ENCODE data around the gene IRF1.

Gene IRF1

DNA sequence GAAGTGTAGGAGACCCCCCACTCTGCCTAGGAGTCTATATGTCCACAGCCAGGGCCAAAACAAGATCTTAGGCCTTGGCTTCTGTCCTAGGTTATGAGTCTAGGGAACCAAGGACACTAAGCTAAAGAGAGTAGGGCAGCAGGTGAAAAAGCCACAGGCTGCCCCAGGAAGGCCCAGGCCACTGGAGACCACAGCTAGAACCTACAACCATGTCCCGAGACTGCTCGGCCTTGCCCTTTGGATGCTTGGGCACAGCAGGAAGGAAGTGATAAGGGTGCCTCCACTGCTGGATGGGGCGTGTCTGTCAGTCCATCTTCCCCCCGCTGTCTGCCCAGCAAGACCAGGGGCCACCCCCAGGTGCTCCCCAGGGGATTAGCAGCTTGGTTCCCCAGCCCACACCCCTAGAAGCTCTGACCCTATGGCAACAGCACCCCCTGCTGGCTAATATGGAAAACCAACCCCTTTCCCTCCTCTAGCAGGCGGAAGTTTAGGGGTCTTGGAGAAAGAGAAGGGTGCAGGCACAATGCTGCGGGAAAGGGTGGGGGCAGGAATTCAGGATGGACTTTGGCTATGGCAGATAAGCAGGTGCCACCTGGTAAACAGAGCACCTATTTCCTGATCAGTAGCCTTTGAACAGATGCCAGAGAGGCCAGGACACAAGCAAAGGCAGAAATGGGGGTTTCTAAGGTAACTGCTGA lies 10.5 kb upstream of the IRF1 start:
- peak; percentile 63 to 70 for DNase-seq

DNA sequence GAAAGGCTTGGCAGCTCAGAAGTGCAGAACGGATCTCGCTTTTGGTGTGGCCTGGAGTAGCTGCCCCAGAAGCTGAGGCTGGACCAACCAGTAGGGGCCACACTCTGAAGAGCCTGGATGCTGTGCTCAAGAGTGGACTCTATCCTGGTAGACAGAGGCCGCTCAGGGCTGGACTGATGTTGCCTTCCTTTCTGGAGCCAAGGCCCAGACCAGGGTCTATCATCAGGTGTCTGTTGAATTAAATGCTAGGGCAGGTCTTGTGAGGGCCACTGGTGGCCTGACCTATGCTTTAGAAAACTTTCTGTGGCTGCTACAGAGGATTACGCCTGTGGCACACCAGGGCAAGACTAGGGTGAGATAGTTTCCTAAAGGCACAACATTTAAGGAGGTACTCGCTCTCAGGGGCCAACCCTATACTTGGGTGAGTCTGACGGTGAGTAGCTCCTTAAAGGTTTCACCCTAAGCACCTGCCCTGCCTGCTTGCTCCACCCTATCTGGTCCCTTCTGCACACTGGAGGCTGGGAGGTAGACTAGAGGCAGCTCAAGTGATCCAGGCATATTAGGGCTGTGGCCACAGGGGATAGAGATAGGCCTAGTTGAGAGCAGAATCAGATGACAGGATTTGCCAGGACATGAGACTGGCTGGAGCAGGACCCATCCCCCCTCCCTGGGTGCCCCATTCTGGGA lies 9.8 kb upstream of the IRF1 start:
- peak in 1 of 2 experiments; percentile 2 for DNase-seq

DNA sequence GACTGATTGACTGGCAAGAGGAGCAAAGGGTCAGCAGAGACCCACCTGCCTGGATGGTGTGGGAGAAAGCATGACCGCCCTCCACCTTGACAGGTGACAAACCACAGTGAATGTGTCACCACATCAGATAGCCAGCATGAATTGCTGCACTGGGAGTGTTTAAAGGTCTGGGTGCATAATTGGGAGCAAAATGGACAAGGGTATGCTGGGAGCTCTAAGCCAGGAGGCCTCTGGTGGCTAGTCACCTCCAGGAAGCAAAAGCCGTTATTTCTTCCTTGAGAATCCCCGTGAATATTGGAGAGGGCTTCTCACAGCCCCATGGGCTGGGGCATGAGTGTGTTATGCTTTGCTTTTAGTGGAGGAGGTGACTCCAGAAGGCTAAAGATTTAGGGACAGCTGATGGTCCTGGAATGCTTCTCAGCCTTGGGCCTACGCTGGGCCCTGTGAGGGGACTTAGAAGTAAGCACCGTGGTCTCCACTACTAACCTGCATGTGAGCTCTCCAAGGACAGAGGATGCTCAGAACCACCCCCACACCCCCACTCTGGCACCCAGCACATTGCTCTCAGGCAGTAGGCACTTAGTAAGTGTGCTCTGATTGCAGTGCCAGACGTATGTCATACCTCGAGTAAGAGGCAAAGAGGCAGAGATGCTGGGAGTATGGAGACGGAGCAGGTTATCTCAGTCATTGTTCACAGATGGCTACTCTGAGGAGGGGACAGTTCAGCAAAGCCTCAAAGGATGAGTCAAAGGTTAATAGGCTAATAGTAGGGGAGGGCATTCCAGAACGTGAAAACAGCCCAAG lies 9.1 kb upstream of the IRF1 start:
- DNase-seq = peak in 1 of 2 experiments; percentile 23

DNA sequence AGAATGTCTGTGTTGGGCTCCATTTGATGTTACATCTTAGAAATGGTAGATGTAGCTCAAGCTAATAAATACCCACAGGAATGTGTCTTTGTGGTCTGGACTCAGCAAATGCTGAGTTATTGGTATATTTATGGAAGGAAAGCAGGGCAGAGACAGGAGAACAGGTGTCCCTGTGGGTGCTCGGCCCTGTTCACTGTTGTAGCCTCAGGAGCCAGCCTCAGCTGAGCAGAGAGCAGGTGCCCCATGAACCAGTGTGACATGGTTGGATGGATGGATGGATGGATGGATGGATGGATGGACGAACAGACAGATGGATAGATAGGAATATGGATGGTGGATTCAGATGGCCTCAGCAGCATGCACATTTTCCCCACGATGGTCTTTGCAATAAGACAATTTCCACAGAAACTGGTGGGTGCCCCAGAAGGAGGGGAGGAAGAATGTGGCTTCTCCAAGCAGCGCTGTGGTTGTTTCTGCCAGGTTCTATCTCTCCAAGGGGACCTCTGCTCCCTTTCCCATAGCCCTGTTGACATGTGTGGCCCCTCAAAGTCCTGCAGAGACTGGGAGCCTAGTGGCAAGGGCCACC lies 8.2 kb upstream of the IRF1 start:
- no peak for DNase-seq

DNA sequence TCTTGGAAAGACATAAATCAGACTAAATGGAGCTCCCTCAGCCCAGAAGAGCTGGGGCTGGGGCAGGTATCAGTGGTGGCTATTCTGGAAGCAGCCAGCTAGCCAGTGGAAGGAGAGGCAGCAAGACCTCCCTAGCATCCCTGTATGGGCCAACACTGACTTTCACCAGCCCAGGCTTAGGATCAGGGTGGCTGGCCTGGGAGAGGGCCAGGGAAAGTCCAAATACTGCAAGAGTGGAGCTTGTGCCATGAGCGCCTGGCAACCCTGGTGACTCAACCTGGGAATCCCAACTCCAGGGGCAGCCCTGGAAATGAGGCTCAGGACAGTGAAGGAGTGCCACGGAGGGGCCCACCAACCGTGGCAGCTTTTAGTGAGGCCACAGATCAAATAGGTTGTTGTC lies 7.6 kb upstream of the IRF1 start:
- peak in 1 of 2 experiments; percentile 2 for DNase-seq

DNA sequence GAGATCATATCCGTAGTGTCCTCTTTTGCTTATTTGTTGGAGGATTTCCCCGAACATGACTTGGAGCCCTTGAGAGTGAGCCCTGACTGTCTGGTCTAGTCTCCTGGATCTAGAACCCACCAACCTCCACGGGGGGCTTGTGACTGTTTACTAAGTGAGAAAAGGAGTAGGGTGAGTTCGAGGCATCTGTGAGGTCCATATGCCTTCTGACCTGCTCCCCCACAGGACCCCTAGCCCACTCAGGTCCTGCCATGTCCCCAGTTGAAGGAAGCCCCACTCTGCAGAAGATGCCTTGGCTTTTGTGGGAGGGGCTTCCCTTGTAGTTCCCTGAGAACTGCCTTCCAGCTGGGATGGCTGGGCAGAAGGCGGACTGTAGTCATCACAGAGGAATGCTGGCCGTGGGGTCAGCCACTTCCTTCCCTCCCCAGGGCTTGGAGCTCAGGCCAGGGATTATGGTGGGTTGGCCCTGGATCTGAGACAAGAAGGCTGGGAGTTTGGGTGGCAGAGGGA lies 7.0 kb upstream of the IRF1 start:
- peak in 1 of 2 experiments; percentile 4 for DNase-seq

DNA sequence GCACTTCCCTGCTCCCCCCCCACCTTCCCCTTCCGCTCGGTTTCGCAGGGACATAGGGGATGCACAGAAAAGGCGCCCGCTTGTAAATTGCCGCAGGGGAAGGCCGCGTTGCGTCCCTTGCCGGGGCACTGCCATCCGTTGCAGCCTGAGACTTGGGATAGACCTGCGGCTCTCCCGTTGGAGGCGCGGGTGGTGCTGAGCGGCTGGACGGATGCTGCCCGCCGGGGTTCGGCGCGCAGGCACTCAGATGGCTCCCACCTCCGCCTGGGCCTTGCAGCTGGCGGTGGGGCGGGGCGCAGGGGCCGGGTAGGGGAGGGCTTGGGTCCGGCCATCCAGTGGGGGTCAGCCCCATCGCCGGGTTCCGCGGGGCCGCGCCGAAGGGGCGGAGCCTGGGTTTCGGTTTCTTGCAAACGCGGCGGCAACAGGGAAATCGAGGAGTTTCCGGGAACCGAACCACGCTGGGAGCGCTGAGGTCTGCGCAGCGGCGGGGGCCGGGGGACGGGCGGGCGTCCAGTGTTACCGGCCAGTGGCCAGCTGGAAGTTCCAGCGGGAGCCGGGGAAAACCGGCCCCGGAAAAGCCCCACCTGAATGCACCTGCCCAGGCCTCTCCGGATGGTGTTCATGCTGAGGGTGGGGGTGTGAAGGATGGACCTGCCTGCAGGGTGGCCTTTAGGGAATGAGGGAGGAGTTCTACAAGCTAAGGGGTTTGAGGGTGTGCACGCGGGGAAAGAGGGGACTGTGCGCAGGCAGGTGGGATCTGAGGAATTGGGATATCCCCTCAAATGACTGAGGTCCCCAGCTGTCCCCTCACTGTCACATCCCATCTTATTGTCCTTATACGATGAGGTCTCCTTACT lies 6.3 kb upstream of the IRF1 start:
- DNase-seq = peak; percentile 75 to 77

DNA sequence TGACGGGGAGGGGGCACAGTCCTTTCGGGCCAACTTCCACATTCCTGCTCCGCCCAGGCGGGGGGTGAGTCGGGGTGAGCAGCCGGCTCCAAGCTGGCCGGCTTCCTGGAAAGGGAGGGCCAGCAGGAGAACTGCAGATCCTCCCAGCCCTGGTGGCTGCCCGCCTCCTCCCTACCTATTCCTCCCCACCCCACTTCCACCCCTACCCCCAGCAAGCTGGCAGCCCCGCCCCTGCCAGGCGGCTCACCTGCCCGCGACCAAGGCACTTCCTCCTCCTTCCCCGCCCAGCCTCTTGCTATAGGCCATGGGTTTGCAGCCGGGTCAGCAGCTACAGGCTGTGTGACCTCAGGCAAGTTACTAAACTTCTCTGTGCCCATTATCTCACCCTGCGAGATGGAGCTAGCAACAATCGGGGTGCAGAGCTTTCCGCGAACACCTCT lies 5.6 kb upstream of the IRF1 start:
- DNase-seq = peak; percentile 84 to 93

DNA sequence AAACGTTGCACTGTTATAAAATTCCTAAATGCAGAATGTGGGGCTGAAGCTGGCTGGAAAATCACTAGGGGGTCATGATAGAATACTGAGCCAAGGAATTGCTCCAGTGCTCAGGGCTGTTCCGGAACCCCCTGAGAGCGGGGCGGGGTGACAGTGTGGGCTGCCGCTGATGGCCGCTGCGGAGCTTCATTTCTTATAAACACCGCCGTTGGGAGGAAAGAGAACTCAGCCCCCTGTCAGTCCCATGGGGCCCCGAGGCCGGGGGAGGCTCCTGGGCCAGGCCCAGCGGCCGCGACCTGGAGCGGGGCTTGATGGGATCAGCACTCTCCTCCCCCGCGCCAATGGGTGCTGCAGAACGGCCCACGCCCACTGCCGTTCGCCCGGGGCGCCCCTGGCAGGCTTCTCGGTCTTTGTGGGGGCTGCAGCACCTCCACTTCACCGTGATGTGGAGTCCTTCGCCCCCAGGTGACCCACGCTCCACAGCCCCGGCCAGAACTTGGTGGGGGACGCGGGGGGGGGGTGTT lies 5.2 kb upstream of the IRF1 start:
- peak; percentile 81 to 91 for DNase-seq

DNA sequence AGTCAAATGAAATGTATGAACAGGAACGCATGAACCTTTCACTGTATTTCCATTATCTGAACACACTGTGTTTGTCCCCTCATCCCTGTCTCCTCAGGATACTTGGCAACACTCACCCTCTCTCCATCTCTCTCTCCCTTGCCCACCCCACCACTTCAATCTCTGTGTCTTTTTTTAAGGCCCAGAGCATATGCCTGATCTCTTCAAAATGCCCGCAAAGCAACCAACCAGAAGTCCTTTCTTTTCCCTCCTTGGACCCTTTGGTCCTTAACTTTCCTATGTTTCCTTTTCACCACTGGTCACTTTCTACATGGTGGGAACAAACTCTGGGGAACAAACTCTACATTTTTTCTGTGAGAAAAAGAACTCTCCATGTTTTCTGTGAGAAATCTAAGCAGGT lies 3.2 kb upstream of the IRF1 start:
- no peak for DNase-seq

DNA sequence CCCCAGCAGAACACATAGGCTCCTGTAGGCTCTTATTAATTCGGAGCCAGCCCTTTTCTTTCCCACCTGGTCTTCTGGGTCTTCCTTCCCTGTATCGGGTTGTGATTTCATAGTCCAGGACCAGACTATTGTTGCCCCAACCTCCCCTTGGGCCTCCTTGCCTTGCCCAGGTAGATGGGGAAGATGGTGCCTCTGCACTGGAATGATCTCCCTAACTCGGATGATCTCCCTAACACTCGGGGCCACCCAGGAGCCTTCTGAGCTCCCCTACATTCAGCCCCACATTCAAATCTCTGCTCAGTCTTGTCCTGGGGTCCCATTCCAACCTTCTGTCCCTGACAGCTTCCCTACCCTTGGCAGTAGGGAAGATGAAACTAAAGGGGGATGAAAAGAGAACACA lies 2.7 kb upstream of the IRF1 start:
- DNase-seq = no peak

DNA sequence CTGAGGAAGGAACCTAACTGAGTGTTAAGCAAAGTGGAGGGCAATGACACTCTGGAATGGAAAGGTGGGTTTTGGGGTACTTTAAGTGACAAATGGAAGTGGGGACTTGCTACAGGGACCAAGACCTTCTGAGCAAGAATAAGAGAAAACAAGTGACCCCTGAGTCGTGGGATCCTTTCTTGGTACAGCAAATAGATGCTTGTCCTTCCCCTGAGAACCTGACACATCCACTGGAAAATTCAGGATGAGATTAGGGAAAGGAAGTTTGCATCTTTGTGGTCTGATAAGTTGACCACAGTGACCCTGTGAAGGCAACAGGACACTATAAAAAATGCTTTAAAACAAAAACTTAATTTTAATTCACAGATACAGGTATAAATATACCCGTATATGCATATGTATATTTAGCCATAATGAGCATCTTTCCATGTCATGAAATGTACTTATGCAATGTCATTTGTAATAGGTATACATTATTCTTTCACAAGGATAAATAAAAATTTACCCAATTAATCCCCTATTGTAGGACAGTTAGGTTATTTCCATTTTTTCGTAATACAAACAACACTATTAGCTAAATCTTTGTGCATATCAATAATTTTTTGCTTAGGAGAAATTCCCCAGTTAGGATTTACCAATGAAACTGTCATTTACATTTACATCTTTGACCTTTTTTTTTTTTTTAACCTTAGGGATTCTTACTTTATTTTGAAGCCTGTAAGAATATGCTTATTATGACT lies 2.0 kb upstream of the IRF1 start:
- no peak for DNase-seq

DNA sequence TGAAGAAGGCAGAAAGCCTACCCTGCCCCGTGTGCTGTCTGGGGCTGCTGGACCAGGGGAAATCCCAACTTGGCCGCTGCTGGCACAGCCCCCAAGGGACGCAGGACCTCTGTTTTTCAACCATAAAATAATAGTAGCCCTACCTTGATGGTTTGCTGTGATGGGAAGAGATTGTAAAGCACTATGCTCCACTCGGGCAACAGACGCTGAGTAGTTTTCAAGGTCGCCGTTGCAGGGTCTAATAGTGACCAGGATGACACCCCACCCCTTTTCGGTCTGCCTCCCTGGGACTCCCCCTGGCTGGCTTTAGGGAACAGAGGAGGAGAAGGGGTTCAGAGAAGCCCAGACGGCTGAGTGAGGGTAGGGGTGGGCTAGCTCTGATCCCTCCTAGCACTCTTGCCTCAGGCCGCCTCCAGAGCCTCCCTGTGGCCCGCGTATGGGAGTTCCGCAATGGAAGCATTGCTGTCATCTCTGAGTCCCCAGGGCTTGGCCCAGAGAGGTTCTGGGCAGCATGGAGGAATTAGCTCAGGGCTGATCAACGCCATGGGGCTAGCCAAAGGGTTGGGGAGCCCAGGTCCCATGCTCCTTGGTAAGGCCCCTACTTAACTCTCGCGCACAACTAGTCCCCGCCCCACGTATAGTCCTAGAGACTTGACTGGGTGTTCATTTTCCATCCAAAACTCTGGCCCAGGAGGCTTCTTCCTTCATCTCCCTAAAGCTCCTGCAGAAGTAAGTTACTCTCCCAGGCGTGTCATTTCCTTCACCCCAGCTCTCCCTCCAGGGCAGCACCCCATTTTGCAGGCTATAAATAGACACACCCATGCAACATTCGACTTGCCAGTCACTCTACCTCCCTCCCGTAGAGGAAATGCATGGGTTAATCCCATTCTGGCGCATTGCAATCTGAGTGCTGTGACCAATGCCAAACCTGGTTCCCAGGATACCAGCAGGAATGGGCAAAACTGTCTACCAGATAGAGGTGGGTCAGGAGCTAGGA lies 1.1 kb upstream of the IRF1 start:
- DNase-seq = peak in 1 of 2 experiments; percentile 41

DNA sequence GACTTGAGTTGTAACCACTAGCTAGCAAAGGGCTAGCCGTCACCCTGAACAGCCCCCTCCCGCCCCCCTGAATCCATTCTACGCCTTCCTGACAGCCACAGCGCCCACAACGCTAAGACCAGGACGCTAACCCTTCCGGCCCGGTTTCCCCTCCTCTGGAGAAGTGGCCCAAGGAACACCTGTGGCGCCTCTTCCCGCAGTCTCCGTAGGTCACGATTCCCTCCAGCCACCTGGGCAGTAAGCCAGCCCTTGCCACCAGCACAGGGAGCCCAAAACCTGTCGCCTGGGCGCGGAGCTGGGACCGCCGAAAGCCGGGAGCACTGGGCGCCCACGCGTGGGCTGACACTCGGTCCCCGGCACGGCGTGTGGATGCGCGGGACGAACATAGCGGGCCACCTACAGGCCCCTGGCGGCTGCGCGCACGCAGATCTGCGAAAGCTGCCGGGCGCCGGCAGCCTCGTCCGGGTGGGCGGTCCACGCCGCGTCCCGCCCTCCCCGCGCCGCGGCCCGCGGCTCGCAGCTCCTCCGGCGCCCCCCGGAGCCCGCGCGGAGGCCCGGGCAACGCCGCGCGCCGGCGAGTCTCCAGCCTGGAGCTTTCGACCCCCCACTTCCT lies 596 bp downstream of the IRF1 start:
- peak; percentile 58 to 62 for DNase-seq

DNA sequence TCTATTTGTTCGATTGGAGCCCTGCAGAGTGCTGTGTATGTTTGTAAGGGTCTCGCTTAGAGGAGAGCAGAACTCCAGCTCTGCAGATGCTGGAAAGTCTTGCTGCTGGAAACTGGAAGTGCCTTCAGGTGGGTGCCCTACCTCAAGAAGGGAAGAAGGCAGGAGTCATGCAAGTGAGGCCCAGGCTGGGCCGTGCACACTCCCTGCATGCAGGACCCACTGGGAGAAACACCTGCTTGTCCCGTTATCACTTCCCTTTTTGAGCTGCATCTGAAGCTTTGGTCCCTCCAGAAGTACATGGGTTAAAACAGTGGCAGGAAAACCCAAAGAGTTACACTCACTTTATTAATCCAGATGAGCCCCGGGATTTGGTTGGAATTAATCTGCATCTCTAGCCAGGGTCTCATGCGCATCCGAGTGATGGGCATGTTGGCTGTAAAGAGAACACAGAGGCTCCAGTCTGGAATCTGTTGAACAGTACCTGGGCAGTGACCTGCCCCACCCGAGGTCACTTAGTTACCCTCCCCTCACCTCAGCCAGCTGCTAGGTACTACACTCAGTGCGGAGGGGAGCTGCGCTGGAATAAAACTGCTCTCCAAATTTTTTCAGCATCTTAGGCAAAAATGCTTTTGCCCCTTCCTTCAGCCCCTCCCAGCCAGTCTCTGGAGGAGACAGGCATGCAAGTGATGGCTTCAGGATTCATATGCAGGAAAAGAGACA lies 1.4 kb downstream of the IRF1 start:
- DNase-seq = peak in 1 of 2 experiments; percentile 24

DNA sequence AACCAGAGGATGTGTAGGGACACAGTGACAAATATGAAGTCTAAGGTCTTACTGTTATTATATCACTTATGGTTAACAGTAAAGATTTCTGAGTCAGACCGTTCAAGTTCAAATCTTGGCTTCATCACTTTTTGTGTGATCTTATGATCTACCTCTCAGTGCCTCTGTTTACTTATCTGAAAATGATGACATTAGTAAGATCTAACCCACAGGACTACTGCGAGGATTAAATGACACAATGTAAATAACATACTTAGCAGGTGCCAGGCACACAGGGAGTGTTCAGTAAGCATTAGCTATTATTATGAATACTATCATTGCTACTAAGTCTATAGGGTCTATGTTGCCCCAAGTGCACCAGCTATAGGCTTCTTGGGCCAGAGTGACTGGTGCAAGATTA lies 2.0 kb downstream of the IRF1 start:
- DNase-seq = no peak

DNA sequence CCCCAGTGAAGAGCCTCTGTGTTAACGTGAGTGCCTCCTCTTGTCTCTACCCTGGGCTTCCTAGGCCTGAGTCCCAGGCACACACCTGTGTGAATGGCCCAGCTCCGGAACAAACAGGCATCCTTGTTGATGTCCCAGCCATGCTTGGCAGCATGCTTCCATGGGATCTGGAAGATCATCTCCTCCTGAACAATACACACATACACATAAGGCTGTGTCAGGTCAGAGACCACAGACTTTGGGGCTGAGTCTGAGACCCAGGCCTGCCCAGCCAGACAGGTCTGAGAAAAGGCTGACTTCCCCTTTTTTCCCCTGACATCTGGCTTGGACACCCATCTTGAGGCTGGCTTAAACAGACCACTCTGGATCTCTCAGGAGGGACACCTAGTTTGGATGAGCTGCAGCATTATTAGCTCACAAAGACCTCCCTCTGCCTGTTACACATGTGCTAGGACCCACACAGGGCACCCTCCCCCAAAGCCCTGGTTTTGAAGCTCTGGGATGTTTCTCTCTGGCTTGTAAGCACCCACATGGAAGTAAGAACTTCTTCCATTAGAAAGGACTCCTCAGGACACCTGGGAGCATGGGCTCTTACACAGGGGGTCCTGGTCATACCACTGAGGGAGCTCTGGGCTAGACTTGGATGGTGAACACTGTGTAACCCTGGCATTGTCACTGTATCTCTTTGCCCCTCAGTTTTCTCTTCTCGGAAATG lies 2.6 kb downstream of the IRF1 start:
- peak in 1 of 2 experiments; percentile 5 for DNase-seq

DNA sequence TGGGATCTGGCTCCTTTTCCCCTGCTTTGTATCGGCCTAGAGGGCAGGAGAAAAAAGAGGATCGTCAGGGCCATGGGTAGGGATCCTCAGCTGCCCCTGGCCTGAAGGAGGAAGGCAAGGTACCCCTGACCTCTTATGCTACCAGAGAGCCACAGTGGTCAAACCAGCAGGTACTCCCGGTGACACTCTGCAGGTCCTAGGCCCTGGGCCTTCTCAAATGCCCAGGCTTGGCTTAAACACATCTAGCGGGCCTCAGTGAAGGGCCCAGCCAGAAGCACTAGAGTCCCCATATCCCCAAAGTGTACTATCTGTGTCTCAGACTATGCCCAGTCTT lies 3.5 kb downstream of the IRF1 start:
- no peak for DNase-seq
